Measurements from ENCODE around the gene GPX6.

The GPX6 gene

DNA sequence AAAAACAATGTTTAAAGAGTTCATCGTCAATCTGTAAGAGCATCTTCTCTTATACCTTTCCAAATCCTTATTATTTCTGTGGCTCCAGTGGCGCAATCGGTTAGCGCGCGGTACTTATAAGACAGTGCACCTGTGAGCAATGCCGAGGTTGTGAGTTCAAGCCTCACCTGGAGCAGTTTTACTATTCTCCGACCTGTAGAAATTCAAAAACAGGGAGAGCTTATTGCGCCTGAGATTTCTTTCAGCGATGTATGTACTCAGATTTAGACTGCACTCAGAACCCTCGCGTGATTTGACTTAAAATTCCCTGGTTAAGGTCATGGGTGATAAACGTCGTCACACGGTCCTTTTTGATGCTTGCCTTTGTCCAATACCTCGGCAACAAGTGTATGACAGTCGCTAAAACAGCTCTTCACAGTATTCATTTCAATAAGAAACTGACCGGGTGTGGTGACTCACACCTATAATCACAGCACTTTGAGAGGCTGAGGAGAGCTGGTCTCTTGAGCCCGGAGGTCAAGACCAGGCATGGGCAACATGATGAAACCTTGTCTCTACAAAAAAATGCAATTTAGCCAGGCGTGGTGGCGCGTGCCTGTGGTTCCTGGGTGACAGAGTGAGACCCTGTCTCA, 22.0 kb upstream of the GPX6 start:
- no peaks in the 10 kb centered on the region for H3K36me3 ChIP-seq (ENCODE audit: insufficient read depth, insufficient read length, low read length)
- no peaks in the 10 kb centered on the region for H3K4me1 ChIP-seq (ENCODE audit: insufficient read depth, insufficient read length)
- no peak overlapping the region for H3K9ac ChIP-seq (ENCODE audit: insufficient read length, low read depth)
- no peaks in the 10 kb centered on the region for H3K27me3 ChIP-seq (ENCODE audit: insufficient read depth, insufficient read length)
- no peak overlapping the region for H3K4me3 ChIP-seq (ENCODE audit: insufficient read length, low read depth)
- H3K9me3 ChIP-seq (ENCODE audit: insufficient read depth, low read length) = no peaks in the 10 kb centered on the region
- no peak for DNase-seq (ENCODE audit: low read depth, low spot score)
- TF ChIP-seq SUZ12 (IDR thresholded peaks at IDR 0.05; ENCODE audit: extremely low read depth, insufficient read depth, insufficient read length) = no peak
- no peak for TF ChIP-seq YY1 (IDR thresholded peaks at IDR 0.05; ENCODE audit: insufficient read depth, insufficient read length)
- TF ChIP-seq ZNF274 (IDR thresholded peaks at IDR 0.05; ENCODE audit: low read depth, low read length) = no peak

DNA sequence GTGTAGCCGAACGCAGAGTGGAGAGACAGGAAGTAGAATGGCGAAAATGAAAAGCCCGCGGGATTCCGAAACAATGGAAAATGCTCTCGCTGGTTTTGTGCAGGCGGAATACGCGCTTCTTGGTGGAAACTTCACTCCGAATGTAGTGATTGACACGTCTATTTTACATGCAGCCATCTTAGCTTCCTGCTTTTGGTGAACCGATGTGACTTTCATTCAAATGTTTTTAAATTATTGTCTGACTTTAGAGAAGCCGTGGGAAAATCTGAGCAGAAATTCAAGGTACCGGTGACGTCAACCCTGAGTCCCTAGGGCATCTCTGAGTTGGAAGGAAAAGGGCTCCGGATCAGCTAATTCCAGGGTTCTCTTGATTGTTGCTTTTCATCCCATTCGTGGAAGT, 21.5 kb upstream of the GPX6 start:
- Histone ChIP-seq H3K36me3 (ENCODE audit: insufficient read depth, insufficient read length, low read length) (no peaks in the 10 kb centered on the region), H3K27me3 (ENCODE audit: insufficient read depth, insufficient read length) (no peaks in the 10 kb centered on the region), H3K4me3 (ENCODE audit: insufficient read length, low read depth) (no peak overlapping the region), H3K9me3 (ENCODE audit: insufficient read depth, low read length) (no peaks in the 10 kb centered on the region), H3K4me1 (ENCODE audit: insufficient read depth, insufficient read length) (no peaks in the 10 kb centered on the region), H3K9ac (ENCODE audit: insufficient read length, low read depth) (no peak overlapping the region)
- DNase-seq (ENCODE audit: low read depth, low spot score) = no peak
- TF ChIP-seq ZNF274 (IDR thresholded peaks at IDR 0.05; ENCODE audit: low read depth, low read length) = no peak
- TF ChIP-seq YY1 (IDR thresholded peaks at IDR 0.05; ENCODE audit: insufficient read depth, insufficient read length) = no peak
- TF ChIP-seq SUZ12 (IDR thresholded peaks at IDR 0.05; ENCODE audit: extremely low read depth, insufficient read depth, insufficient read length) = no peak

DNA sequence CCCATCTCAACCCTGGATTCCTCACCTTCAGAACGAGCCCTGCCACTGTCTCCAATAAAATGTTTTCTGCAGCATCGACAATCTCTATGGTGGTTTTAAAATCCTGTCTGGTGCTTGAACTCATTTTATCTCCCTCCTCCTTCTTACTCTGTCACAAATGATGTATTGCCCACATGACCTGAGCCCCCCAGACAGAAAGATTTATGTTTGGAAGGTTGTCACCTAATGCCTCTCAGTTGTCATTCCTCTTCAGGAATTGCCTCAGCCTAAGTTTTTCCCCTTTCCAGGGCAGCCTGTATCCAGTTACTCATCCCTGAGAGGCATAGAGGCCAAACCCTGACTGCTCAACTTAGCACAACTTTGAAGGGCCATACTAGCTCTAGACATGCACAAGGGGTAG, 19.3 kb upstream of the GPX6 start:
- Histone ChIP-seq H3K4me3 (ENCODE audit: insufficient read length, low read depth) (no peak overlapping the region), H3K36me3 (ENCODE audit: insufficient read depth, insufficient read length, low read length) (no peaks in the 10 kb centered on the region), H3K27me3 (ENCODE audit: insufficient read depth, insufficient read length) (no peaks in the 10 kb centered on the region), H3K9me3 (ENCODE audit: insufficient read depth, low read length) (no peaks in the 10 kb centered on the region), H3K9ac (ENCODE audit: insufficient read length, low read depth) (no peak overlapping the region), H3K4me1 (ENCODE audit: insufficient read depth, insufficient read length) (no peaks in the 10 kb centered on the region)
- no peak for DNase-seq (ENCODE audit: low read depth, low spot score)
- TF ChIP-seq ZNF274 (IDR thresholded peaks at IDR 0.05; ENCODE audit: low read depth, low read length) = no peak

DNA sequence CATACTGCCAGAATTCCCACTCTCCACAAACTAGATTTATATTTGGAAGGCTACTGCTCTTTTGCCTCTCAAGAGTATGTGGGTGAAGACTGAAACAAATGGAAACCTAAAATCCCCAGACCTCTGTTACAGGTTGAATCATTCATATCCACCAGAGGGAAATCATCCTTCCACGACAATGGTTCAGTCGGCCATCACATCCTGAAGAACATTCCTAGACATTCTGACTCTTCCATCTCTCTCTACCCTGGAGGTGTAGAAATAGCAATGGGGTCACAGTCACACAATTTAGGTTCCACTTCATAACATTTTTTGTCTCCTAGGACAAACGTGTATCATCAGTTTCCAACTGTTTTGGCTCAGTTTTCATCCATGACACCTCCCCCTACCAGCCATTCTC, 18.7 kb upstream of the GPX6 start:
- Histone ChIP-seq H3K4me3 (ENCODE audit: insufficient read length, low read depth) (no peak overlapping the region), H3K4me1 (ENCODE audit: insufficient read depth, insufficient read length) (no peaks in the 10 kb centered on the region), H3K27me3 (ENCODE audit: insufficient read depth, insufficient read length) (no peaks in the 10 kb centered on the region), H3K36me3 (ENCODE audit: insufficient read depth, insufficient read length, low read length) (no peaks in the 10 kb centered on the region), H3K9ac (ENCODE audit: insufficient read length, low read depth) (no peak overlapping the region), H3K9me3 (ENCODE audit: insufficient read depth, low read length) (no peaks in the 10 kb centered on the region)
- TF ChIP-seq YY1 (IDR thresholded peaks at IDR 0.05; ENCODE audit: insufficient read depth, insufficient read length) = no peak
- TF ChIP-seq ZNF274 (IDR thresholded peaks at IDR 0.05; ENCODE audit: low read depth, low read length) = no peak
- TF ChIP-seq SUZ12 (IDR thresholded peaks at IDR 0.05; ENCODE audit: extremely low read depth, insufficient read depth, insufficient read length) = no peak
- no peak for DNase-seq (ENCODE audit: low read depth, low spot score)

DNA sequence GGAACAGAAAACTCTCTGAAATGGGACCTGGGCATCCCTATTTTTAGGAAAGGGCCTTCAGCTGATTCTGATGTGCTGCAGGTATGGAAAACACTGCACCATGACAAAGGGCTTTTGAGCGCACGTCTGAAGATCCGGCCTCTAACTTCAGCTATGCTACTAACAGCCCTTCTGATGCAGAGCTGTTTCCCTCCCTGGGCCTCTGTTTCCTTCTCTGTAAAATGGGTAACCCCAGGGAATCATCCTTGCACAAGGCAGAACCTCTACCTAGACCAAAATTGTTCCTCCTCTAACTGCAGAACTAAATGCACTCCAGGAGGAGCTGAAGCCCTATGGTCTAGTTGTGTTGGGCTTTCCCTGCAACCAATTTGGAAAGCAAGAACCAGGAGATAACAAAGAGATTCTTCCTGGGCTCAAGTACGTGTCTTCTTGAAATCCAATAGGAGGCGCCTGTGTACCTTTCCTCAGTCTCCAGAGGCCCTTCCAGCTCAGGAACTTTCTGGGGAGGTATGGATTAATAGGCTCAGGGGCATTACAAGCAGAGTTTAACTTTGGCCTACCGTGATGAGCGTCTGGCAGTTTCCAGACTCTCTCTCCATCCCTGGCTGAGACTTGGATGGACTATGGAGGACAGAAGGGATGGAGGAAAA, 16.0 kb upstream of the GPX6 start:
- Histone ChIP-seq H3K27me3 (ENCODE audit: insufficient read depth, insufficient read length) (no peaks in the 10 kb centered on the region), H3K4me3 (ENCODE audit: insufficient read length, low read depth) (no peak overlapping the region), H3K9ac (ENCODE audit: insufficient read length, low read depth) (no peak overlapping the region), H3K4me1 (ENCODE audit: insufficient read depth, insufficient read length) (no peaks in the 10 kb centered on the region), H3K9me3 (ENCODE audit: insufficient read depth, low read length) (no peaks in the 10 kb centered on the region), H3K36me3 (ENCODE audit: insufficient read depth, insufficient read length, low read length) (no peaks in the 10 kb centered on the region)
- TF ChIP-seq SUZ12 (IDR thresholded peaks at IDR 0.05; ENCODE audit: extremely low read depth, insufficient read depth, insufficient read length) (no peak), ZNF274 (IDR thresholded peaks at IDR 0.05; ENCODE audit: low read depth, low read length) (no peak), YY1 (IDR thresholded peaks at IDR 0.05; ENCODE audit: insufficient read depth, insufficient read length) (no peak)
- no peak for DNase-seq (ENCODE audit: low read depth, low spot score)

DNA sequence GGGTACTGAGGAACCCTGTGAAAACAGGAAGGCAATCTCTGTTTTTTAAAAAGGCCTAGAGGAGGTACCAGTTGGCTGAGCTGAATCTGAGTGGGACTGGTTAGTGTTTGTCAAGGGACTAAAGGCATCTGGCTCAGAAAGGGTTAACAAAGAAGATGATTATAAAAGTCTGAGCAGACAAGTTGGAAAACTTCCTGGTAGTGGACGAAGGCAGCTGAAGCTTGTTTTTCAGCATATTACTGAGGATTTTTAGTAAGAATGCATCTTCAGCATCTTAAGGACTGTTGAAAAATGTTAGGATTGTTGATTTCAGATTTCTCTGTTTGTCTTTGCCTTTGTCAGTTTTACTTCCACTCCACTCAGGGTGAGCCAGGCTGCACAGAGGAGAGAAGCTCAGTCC, 15.2 kb upstream of the GPX6 start:
- H3K4me3 ChIP-seq (ENCODE audit: insufficient read length, low read depth) = no peak overlapping the region
- no peaks in the 10 kb centered on the region for H3K36me3 ChIP-seq (ENCODE audit: insufficient read depth, insufficient read length, low read length)
- DNase-seq (ENCODE audit: low read depth, low spot score) = no peak
- H3K9me3 ChIP-seq (ENCODE audit: insufficient read depth, low read length) = no peaks in the 10 kb centered on the region
- no peak for TF ChIP-seq YY1 (IDR thresholded peaks at IDR 0.05; ENCODE audit: insufficient read depth, insufficient read length)
- TF ChIP-seq ZNF274 (IDR thresholded peaks at IDR 0.05; ENCODE audit: low read depth, low read length) = no peak
- no peak for TF ChIP-seq SUZ12 (IDR thresholded peaks at IDR 0.05; ENCODE audit: extremely low read depth, insufficient read depth, insufficient read length)
- no peak overlapping the region for H3K9ac ChIP-seq (ENCODE audit: insufficient read length, low read depth)
- H3K27me3 ChIP-seq (ENCODE audit: insufficient read depth, insufficient read length) = no peaks in the 10 kb centered on the region
- H3K4me1 ChIP-seq (ENCODE audit: insufficient read depth, insufficient read length) = no peaks in the 10 kb centered on the region

DNA sequence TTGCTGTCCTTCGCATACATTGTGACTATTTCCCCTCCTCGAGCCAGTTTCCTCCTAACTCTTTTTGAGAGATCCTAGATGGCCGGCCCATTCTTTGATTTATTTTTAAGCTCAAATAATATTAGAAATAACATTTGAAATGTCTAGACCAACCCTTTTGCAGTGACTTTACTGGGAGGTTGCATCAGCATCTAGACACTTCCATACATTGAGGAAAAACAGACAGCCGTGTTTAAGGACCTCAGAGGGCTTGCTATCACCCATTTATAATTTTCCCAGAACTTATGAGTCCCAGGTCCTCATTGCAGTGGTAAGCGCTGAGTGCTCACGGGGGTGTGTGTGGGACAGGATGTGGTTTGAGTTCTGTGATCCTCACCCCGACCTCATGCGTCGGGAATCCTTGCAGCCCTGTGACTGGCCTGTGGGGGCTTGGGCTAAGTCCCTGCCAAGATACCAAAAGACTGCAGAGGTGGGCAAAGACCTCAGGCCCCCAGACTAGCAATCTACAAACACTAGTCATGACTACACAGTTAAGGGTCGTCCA, 10.0 kb upstream of the GPX6 start, which contains the start of gene GPX5:
TSS of gene GPX5 (plus strand) at position 386 of the 544 bp plus-strand sequence. CDS start at position 519, 133 bp downstream.
- peaks cover 2% of the 10 kb centered on the region for H3K4me1 ChIP-seq (ENCODE audit: insufficient read depth, insufficient read length)
- no peaks in the 10 kb centered on the region for H3K9me3 ChIP-seq (ENCODE audit: insufficient read depth, low read length)
- no peaks in the 10 kb centered on the region for H3K36me3 ChIP-seq (ENCODE audit: insufficient read depth, insufficient read length, low read length)
- TF ChIP-seq ZNF274 (IDR thresholded peaks at IDR 0.05; ENCODE audit: low read depth, low read length) (no peak), YY1 (IDR thresholded peaks at IDR 0.05; ENCODE audit: insufficient read depth, insufficient read length) (no peak), SUZ12 (IDR thresholded peaks at IDR 0.05; ENCODE audit: extremely low read depth, insufficient read depth, insufficient read length) (no peak)
- no peak within 1 kb of the TSS for H3K4me3 ChIP-seq (ENCODE audit: insufficient read length, low read depth)
- no peaks in the 10 kb centered on the region for H3K27me3 ChIP-seq (ENCODE audit: insufficient read depth, insufficient read length)
- no peak for DNase-seq (ENCODE audit: low read depth, low spot score)
- H3K9ac ChIP-seq (ENCODE audit: insufficient read length, low read depth) = no peak within 1 kb of the TSS

Data from NT2/D1 (cell line).